LHCN-M2 (cell line): ENCODE results near the gene PABPC1L. TPM values are rescaled to one million over a fixed set of nuclear protein-coding genes. Genes with fewer than 3 reads are reported as not detected.

ENCODE experiments used
- DNase-seq: peaks from one replicate; pipeline ENCODE4 v3.0.0-alpha.2; 2012; ENCODE audit warnings: low read depth
- total RNA-seq: library from RNA; depleted of rRNA; stranded (reverse); fragments of >200 nt; gene quantifications from 2 replicates; pipeline ENCODE4 v1.2.3, GENCODE V29; 2014; rRNA removed

Gene PABPC1L
- total RNA-seq, 1 experiment from 2014 or later, result 11.1 TPM

DNA sequence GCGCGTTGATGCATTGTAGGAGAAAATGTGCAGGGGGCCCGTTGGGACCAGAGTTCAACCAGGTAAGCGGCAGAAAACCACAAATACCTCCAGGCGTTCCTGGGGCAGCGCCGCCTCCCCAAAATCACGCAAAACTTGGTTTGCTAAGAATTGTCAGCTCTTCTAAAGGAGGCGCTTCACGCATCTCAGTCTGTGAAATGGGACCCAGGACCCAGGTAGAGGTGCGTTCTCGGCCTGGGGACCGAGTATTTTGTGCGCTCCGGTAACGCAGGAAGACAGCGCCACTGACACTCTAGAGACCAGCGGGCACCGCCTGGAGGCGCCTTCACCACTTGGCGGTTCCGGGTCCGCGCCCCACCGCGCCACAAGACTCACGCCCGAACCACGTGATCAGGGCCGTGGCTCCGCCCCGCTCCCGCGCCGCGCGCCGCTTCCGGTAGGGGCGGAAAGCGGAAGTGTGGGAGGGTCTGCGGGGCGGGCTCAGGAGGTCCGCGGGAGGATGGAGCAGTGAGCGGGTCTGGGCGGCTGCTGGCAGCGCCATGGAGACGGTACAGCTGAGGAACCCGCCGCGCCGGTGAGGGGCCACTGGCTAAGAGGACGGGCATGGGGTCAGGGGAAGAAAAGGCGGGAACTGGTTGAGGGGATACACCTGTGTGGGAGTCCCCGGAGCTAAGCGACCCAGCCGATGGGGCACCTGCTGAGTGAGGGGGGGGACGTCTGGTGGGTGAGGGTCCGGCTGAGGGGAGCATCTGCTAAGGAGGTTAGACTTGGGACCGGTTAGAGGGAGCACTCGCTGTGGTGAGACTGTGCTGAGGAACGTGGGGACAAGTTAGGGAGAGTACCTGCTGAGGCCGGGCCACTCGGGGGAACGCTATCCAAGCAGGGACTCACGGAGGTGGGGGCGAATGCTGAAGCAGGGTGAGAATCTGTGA, 56.4 kb downstream of the PABPC1L start, which contains the start of gene STK4:
STK4 (plus strand) TSS at position 483 of the 932 bp plus-strand sequence; CDS start at position 540, 57 bp downstream.
- peak; percentile 90 for DNase-seq

DNA sequence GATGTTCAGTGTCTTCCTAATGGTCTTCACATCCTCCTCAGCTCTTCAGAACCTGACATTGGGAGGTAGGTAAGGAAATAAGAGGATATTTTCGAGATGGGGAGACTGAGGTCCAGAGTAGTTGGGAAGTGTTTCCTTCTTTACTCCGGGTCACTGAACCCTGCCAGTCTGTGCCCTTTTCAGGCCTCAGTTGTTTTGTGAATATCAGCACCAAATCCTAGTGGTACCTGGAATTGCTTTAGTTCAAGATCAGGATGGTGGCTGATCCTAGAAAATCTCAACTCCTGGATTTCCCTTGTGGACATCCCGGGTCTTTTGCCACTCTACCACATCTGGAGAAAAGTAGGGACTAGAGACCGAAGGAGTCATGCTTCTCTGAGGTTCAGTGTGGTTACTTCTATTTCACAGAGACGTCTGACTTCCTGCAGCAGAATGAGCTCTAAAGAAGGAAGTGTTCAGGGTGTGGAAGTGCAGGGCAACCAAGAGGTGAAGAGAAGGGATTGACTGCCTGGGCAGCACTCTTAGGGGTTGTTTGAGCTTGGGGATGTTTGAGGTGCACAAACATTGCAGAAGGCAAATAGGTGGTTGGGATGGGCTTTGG, 57.4 kb downstream of the PABPC1L start:
- peak; percentile 35 for DNase-seq

DNA sequence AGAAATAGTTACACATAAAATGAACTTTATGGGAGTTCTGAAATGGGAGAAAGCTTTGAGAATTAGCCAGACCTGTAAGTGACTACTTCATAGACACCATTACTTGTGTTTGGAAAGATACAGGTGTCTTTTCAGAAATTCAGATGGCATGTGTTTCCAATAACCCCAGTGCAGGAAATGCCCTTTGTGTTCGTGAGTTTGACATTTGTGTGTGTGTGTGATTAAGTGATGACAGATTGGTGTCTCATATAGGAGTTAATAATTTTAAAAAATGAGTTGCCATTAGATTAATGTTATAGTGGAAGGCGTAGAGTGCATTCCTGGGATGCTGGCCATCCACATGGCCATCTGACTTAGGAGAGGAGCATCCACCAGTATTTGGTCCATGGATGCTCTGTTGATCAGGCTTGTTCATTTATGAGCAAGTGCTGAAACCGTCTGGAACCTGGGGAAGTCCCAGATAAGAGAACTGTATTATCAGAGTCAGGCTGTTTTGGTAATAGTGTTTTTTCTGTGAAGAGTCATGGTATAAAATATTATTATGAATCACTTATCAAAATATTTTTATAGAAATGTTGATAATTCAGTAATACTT, 59.5 kb downstream of the PABPC1L start:
- DNase-seq, result no peak

DNA sequence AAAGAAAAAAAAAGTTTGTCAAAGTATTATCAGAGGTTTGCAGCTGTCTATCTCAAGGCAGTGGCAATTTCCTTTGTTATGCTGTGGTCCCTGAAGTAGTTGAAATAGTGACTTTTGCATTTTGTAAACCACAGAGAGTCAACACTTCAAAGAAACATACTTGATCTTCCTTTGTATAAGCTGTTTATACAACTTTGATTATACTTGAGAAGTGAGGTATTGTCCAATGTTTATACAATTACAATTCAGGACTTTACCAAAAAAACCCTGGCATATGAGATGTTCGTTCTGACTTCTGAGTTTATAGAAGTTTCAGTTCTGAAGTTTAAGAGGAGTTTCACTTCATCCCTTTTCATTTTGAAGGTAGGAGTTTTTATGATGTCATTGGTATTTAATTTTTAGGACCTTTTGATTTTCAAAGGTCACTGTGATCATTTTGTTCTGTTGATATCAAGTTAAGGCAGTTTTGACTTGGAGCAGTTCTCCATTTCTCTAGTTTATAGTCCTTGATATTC, 60.4 kb downstream of the PABPC1L start:
- DNase-seq, result no peak

DNA sequence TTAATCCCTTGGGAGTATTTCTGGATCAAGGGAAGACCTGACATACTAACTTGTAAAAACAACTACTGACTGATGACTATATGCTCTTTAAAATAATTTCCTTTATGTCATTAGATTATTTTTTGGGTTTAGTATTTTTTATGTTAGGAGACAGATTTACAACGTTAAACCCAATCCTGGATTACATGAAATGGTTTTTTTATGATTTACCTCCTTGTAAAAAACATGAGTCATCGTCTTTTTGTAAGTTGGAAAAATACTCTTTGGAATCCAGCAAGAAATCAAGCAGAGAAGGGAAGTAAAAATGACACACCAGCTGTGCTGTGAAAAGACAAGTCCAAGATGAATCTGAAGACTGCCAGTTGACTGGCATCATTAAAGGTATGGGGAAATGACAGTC, 63.2 kb downstream of the PABPC1L start:
- peak; percentile 83 for DNase-seq

DNA sequence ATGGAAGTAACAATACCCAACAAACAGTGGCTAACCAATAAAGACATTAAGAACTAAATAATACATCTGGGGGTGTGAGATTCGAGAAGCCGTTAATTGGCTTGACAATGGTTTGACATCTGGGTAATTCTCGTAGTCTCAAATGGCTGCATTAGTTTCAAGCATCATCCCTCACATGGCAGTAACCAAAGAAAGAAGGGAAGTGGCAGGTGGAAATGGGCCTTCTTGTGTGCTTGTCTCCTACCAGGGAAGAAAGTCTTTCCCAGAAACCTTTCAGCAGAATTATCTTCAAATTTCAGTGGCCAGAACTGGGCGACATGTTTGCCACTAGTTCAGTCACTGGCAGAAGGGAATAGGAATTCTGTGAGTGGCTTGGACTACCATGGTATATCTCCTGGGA, 66.8 kb downstream of the PABPC1L start:
- DNase-seq, result no peak

DNA sequence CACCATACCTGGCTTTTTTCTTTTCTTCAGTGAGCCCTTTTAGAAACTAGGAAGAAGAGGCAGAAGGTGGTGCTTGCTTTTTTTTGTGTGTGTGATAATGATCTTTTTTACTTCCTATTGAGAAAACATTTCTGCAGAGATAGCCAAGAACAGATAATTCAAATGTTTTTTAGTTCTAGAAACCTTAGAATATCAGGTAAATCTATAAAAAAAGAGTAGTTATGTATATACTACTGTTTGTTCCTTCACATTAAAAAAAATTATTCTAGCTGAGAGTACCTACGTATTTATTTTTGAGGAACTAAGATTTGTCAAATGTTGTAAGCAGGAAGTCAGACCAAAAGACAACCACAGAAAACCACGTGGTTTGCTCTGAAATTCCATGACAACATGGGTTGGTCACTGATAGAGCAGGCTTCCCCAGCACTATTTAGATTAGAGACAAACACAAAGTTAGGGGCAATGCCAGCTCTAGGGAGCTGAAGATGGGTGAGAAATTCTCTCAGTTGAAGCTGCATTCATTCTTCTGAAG, 69.3 kb downstream of the PABPC1L start:
- peak; percentile 60 for DNase-seq

DNA sequence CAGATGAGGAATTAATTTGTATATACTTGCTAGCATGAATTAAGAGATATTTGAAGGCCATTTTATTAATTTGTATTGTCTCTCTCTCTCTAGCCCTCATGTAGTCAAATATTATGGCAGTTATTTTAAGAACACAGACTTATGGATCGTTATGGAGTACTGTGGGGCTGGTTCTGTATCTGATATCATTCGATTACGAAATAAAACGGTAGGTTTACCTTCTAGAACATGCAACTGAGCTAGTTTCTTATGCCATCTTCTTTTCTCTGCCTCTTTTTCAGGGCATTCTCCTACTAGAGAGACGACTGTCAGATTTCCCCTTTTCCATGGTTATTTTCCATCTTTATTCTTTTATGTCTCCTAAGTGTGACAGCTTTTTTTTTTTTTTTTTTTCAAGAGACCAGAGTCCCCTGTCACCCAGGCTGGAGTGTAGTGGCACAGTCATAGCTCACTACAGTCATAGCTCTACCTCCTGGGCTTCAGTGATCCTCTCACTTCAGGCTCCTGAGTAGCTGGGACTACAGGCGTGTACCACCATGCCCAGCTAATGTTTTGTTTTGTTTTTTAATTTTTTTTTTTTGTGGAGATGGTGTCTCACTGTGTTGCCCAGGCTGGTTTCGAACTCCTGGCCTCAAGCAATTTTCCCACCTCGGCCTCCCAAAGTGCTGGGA, 72.0 kb downstream of the PABPC1L start:
- no peak for DNase-seq

DNA sequence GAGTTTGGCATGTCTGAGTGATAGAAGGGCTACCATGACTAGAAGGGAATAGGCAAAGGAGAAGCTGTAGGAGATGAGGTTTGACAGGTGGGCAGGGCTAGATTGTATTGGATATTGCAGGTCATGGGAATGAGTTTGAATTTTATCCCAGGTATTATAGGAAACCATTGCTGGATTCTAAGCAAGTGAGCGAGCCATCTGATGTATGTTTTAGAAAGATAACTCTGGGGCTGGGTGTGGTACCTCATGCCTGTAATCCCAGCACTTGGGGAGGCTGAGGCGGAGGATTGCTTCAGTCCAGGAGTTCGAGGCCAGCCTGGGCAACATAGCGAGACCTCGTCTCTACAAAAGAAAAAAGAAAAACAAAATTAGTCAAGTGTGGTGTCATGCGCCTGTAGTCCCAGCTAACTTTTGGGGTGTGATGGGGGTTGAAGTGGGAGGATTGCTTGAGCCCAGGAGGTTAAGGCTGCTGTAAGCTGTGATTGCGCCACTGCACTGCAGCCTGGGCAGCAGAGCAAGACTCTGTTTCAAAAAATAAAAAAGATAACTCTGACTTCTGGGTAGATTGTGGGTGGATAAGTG, 73.3 kb downstream of the PABPC1L start:
- DNase-seq, result no peak

DNA sequence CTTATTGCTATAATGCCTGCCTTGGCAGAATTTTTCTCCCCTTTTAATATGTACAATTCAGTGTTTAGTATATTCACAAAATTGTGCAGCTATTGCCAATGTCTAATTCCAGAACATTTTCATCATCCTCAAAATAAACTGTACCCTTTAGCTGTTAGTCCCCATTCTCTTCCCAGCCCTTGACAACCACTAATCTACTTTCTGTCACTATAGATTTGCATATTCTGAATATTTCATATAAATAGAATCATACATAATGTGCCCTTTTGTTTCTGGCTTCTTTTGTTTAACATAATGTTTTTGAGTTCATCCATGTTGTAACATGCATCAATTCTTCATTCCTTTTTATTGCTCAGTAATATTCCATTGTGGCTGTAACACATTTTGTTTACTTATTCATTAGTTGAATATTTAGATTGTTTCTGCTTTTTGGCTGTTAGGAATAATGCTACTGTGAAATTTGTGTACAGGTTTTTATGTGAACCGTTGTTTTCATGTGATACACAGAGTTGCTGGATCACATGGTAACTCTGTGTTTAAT, 78.8 kb downstream of the PABPC1L start:
- DNase-seq, result no peak

Other genes with a start within 250 kb of the PABPC1L start
- not detected in 2 replicates for gene CCN5, start 194.7 kb upstream of the PABPC1L start, total RNA-seq
- not detected in 2 replicates for gene KCNK15, start 164.2 kb upstream of the PABPC1L start, total RNA-seq
- not detected in 2 replicates for gene RIMS4, start 99.5 kb upstream of the PABPC1L start, total RNA-seq
- gene YWHAB, start 24.4 kb upstream of the PABPC1L start, total RNA-seq, result 82.3 and 95.3 TPM in 2 replicates
- gene TOMM34, start 50.3 kb downstream of the PABPC1L start, total RNA-seq, result 59.3 and 61.7 TPM in 2 replicates
- gene STK4, start 56.5 kb downstream of the PABPC1L start, total RNA-seq, result 18.2 and 22.3 TPM in 2 replicates
- gene KCNS1, start 191.1 kb downstream of the PABPC1L start, total RNA-seq, result not detected in 2 replicates
- not detected in 2 replicates for gene WFDC5, start 205.1 kb downstream of the PABPC1L start, total RNA-seq
- gene WFDC12, start 214.4 kb downstream of the PABPC1L start, total RNA-seq, result not detected in 2 replicates